ENCODE data around the gene PHACTR1.

DNA sequence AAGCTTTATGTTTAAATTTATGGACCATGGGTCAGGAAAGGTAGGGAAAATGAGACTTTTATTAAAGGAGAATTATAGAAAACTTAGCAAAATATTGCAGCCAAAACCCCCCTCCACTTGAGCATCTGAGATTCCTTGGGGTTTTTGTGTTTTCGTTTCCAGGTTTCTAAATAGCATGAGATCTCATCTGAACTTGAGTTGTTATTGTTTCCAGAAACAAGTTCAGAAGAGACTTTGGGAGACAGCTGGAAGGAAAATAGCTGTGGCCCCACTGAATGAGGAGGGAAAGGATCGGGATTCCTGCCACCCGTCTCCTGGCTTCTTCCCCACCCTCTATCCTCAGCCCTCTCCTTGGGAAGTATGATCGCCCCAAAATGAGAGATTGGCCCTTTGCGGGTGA is 536.2 kb downstream of the PHACTR1 start:
- TF ChIP-seq CTCF (IDR thresholded peaks at IDR 0.05) (no peak), NR1H2 (CRISPR knock-in tag; IDR thresholded peaks at IDR 0.05) (no peak), CREM (CRISPR knock-in tag; IDR thresholded peaks at IDR 0.05) (no peak), SP1 (CRISPR knock-in tag; conservative IDR thresholded peaks at IDR 0.05) (no peak), ATF2 (CRISPR knock-in tag; IDR thresholded peaks at IDR 0.05; ENCODE audit: borderline replicate concordance, low read depth) (no peak), MLX (CRISPR knock-in tag; IDR thresholded peaks at IDR 0.05) (no peak), FOXJ3 (CRISPR knock-in tag; IDR thresholded peaks at IDR 0.05; ENCODE audit: borderline replicate concordance) (no peak), ELF4 (CRISPR knock-in tag; IDR thresholded peaks at IDR 0.05; ENCODE audit: low read depth) (no peak)

Measured in WTC11 (cell line).